Testis (tissue), 2 donors: ENCODE measurements around the gene CACNA1E.

Source experiments
- POLR2A ChIP-seq: fragments of 450-650 bp; IDR thresholded peaks from one replicate; pipeline ENCODE4 v1.6.1; 2017; ENCODE audit warnings: antibody characterized with exemption, mild to moderate bottlenecking, moderate library complexity
- TF ChIP-seq, protein P1 (sequence below), 3 experiments: fragments of 450-650 bp in 2 of 3; fragments of 200-600 bp in 1 of 3; sonication (generic) in 1 of 3; IDR thresholded peaks; one replicate each; pipeline ENCODE4 v1.5.1; 2016 to 2019; ENCODE audit warnings: antibody characterized with exemption in 3 of 3, mild to moderate bottlenecking in 2 of 3, moderate library complexity in 1 of 3

DNA sequence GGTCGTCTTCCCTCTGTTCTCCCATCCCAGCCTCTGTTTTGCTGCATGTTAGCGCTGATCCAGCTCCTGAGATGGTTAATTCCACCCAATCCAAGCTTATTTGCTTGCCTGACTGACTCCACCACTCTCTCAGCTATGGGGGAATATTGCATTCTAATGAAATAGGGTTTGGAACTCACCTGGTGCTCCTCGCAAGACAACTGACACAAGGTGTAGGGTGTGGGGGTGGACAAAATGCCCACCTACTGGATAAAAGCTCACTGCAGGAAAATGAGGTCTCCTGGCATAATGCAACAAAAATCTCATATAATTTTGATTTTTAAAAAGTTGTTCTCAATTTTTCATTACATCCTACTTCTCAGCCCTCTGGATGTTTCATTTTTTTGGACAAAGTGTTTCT lies 319.1 kb downstream of the CACNA1E start:
- TF ChIP-seq, protein P1, sequence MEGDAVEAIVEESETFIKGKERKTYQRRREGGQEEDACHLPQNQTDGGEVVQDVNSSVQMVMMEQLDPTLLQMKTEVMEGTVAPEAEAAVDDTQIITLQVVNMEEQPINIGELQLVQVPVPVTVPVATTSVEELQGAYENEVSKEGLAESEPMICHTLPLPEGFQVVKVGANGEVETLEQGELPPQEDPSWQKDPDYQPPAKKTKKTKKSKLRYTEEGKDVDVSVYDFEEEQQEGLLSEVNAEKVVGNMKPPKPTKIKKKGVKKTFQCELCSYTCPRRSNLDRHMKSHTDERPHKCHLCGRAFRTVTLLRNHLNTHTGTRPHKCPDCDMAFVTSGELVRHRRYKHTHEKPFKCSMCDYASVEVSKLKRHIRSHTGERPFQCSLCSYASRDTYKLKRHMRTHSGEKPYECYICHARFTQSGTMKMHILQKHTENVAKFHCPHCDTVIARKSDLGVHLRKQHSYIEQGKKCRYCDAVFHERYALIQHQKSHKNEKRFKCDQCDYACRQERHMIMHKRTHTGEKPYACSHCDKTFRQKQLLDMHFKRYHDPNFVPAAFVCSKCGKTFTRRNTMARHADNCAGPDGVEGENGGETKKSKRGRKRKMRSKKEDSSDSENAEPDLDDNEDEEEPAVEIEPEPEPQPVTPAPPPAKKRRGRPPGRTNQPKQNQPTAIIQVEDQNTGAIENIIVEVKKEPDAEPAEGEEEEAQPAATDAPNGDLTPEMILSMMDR (IDR thresholded peaks at IDR 0.05) = no peak
- TF ChIP-seq POLR2A = no peak
